ENCODE measurements around the gene HTRA1. TPM values are rescaled to one million over a fixed set of nuclear protein-coding genes. Genes with fewer than 3 reads are reported as not detected.

Gene HTRA1
- total RNA-seq, 1 experiment from 2014 or later: 0.39 TPM

GRCh38 chr10:122498521-122498920 is 37.2 kb downstream of the HTRA1 start:
- no peak for DNase-seq (ENCODE audit: low read depth, low spot score)
- Histone ChIP-seq H3K27me3 (ENCODE audit: insufficient read depth, low read length) (no peaks in the 10 kb centered on the region), H3K79me2 (ENCODE audit: insufficient read depth, low read length) (no peaks in the 10 kb centered on the region), H3K36me3 (ENCODE audit: control insufficient read depth in 1 of 2, insufficient read depth in 2 of 2, low read length in 2 of 2) (no peaks in the 10 kb centered on the region), H3K4me1 (ENCODE audit: control insufficient read depth in 1 of 2, insufficient read depth in 2 of 2, low read length in 2 of 2) (peaks cover 11 to 39% of the 10 kb centered on the region in 2 experiments), H3K4me3 (replicated peaks in 1 of 2; ENCODE audit: low read depth in 1 of 2, low read length in 2 of 2) (no peak overlapping the region), H4K20me1 (ENCODE audit: insufficient read depth) (no peaks in the 10 kb centered on the region), H3K27ac (ENCODE audit: low read depth, low read length) (no peak overlapping the region), H3K9me2 (ENCODE audit: insufficient read depth) (no peaks in the 10 kb centered on the region), H3K4me2 (ENCODE audit: low read length) (no peak overlapping the region), H2AFZ (ENCODE audit: low read depth, low read length, poor library complexity, severe bottlenecking) (no peak overlapping the region), H3K9ac (ENCODE audit: low read length) (no peak overlapping the region), H3K9me3 (ENCODE audit: control insufficient read depth in 1 of 2, insufficient read depth in 1 of 2, low read depth in 1 of 2, low read length in 2 of 2) (no peaks in the 10 kb centered on the region)
- intact Hi-C loops (cut with micrococcal nuclease): no loop called here
- ATAC-seq: no peak
- TF ChIP-seq ATF3 (IDR thresholded peaks at IDR 0.05) (no peak), EGR1 (IDR thresholded peaks at IDR 0.05; ENCODE audit: low read depth) (no peak), POLR2AphosphoS5 (IDR thresholded peaks at IDR 0.05; ENCODE audit: low read depth, low read length) (no peak), YY1 (IDR thresholded peaks at IDR 0.05; ENCODE audit: extremely low read depth, insufficient replicate concordance, low read depth, low read length) (no peak), SRF (IDR thresholded peaks at IDR 0.05; ENCODE audit: low read depth) (no peak), CEBPB (IDR thresholded peaks at IDR 0.05; ENCODE audit: low read depth) (no peak), EZH2phosphoT487 (IDR thresholded peaks at IDR 0.05; ENCODE audit: borderline replicate concordance) (no peak), JUND (IDR thresholded peaks at IDR 0.05) (no peak), ELF1 (IDR thresholded peaks at IDR 0.05; ENCODE audit: borderline replicate concordance, low read depth) (no peak), REST (IDR thresholded peaks at IDR 0.05; ENCODE audit: low read depth) (no peak), ZBTB33 (IDR thresholded peaks at IDR 0.05; ENCODE audit: extremely low read depth, insufficient replicate concordance, low read length) (no peak), EZH2 (IDR thresholded peaks at IDR 0.05) (no peak), RAD21 (IDR thresholded peaks at IDR 0.05; ENCODE audit: low read depth) (no peak), CBX3 (IDR thresholded peaks at IDR 0.05; ENCODE audit: low read depth) (no peak), TCF7L2 (IDR thresholded peaks at IDR 0.05; ENCODE audit: borderline replicate concordance, extremely low read depth, insufficient read depth, insufficient read length) (no peak), ZNF274 (IDR thresholded peaks at IDR 0.05; ENCODE audit: low read depth, low read length) (no peak), SIN3A (IDR thresholded peaks at IDR 0.05; ENCODE audit: low read depth) (no peak), ZFX (IDR thresholded peaks at IDR 0.05) (no peak)
- CTCF ChIA-PET: interaction anchor here (2.3 kb wide), 1 partner anchor 67 kb away, joined by 9 read pairs; no protein-coding TSS in a partner anchor
- POLR2A ChIA-PET: no interaction called here
- RAD21 ChIA-PET (ENCODE audit: low non-redundant PET in 1 of 2, low total read pairs in 2 of 2, uncharacterized antibody in 2 of 2, unreplicated experiment in 2 of 2): no interaction called here
- BruUV-seq (replicated peaks): no TSS peak
